HG02610 (cell line): ENCODE measurements around the gene ITGB2.

ENCODE experiments used
- ATAC-seq: cut with Tn5 transposase; IDR thresholded peaks from one replicate; pipeline ENCODE4 v1.9.1; 2021; ENCODE audit warnings: mild to moderate bottlenecking, moderate library complexity; ENCODE audit not compliant: unreplicated experiment

ITGB2 gene

GRCh38 chr21:44871576-44872269 is 49.0 kb downstream of the ITGB2 start:
- ATAC-seq, result no peak

DNA sequence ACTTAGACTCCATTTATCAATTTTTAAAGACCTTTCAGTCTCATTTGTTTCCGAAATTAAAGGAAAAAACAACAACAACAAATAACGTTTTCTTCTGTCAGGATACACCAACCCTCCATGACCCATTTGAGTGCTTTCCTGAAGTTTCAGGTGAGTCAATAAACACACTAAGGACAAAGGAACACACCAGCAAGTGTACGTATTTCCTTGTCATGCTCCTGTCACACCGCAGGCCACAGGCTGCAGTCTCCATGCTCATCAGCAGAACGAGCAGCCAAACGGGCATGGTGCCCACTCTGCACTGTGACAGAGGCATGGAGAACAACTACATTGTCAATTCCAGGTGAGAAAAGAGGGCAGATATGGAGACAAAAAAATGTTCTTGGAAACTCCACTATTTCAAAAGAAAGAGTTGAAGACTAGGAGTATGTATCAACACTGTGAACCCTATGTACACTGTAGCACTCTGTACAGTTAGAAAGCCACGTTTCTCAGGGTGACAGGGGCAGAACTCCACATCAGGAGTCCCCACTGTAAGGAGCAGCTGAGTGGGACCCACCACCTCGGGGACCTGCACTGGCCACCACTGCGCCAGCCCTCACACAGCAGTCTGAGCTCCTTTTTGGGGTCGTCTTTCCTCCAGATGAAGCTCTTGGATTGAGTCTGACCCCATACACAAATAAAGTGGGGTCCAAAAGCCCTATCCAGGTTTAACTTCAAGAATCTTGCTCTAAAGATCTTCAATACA is 49.8 kb downstream of the ITGB2 start:
- no peak for ATAC-seq

DNA sequence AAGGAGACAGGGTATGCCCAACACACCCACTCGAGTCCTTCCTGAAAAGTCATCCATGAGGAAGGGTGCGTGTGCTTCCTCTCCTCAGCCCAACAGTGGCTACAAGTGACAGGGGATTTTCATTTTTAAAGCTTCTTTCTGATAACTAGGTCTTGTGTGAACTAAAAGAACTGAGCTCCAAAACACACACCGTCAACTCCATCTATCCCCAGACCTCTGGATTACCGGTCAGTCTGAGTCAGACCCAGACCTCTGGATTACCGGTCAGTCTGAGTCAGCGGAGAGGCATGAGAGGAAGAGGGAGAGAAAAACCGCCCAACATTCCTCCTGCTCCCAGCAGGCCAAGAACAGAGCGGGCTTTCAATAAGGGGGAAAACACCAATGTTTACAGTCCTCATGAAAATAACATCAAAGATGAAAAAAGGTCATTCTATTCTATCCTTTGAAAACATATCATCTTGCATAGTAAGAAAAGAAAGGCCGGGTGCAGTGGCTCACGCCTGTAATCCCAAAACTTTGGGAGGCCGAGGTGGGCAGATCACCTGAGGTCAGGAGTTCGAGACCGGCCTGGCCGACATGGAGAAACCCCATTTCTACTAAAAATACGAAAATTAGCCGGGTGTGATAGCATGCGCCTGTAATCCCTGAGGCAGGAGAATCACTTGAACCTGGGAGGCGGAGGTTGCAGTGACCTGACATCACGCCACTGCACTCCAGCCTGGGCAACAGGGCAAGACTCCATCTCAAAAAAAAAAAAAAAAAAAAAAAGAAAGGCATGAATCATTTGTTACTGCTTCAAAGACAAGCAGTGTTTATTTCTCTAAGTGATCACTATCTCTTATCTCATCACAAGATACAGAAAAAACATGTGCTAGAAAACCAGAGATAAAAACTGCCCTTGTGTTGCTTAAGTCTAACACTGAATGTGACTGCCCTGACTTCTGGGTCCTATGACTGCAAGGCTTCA is 50.6 kb downstream of the ITGB2 start:
- no peak for ATAC-seq

GRCh38 chr21:44868707-44869106 is 52.0 kb downstream of the ITGB2 start:
- no peak for ATAC-seq

DNA sequence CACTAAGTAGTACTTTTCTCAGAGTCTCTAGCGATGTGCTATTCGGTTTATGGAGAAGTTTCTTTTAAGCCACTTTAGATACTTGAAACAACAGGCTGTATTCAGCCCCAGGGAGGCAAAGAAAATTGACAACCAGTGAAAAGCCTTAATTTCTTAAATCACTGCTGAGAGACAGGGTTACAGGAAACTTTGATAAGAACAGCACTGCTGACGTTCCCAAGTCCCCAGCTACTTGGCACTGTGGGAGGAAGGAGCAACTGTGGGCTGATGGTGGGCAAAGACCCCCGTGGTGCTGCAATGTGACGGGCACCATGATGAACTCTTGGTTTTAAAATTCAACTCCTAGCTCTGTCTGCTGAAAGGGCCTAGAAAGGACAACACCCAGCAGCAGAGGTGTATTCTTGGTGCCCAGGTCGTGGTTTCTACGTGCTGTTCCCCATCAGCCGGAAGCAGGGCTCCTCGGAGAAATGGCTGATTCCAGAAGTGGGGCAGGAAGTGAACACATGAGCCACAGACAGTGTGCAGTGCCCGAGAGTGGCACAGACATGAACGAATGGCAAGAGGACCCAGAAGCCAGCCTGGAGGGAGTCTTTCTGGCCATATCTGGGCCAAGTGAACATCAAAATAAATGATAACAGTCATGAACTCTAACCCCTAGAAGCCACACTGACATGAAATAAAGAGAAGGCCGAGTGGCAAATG is 52.5 kb downstream of the ITGB2 start:
- no peak for ATAC-seq

- no peak for ATAC-seq
Measured at GRCh38 chr21:44867464-44867863, 53.2 kb downstream of the ITGB2 start.

DNA sequence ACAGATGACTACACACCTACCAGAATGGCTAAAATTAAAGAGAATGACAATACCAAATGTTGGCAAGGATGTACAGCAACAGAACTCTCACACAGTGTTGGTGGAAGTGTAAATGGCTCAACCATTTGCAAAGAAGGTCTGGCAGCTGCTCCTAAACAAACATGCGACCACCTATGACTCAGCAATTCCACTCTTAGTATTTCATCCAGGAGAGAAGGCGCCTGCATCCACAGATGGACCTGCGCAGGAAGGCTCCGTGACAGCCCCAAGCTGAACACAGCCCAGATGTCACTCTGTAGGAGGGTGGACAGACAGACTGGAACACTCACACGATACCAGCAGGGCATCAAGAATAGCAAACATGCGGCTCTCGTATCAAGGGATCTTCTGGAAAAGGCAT is 53.9 kb downstream of the ITGB2 start:
- ATAC-seq, result no peak

DNA sequence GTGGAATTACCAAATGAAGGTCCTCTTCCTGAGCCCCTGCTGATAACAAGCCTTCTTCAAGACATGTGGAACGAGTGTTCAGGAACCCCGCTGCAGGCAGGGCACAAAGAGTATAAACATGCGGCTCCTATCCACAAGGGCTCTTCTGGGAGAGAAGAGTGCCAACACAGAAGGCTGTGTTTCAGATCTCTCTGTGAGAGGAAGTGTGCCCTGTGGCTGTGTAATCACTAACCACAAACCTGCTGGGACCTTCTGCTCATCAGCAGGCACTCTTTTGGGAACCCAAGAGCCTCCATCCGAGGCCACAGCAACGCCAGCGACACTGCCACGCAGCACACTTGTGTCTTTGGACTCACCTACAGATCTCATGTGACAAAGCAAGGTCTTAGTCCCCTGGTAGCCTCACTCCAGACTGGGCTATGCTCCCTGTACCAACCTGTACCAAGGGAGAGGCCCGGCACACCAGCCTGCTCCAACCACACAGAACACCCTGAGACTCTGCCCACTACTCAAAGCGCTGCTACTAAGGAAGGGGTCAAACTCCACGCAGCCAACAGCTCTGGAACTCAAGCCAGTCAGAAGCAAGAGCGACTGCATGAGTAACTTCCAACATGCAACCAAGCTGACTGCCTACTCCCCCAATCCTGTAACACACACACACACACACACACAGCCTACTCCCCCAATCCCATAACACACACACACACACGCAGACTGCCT is 55.0 kb downstream of the ITGB2 start:
- no peak for ATAC-seq

DNA sequence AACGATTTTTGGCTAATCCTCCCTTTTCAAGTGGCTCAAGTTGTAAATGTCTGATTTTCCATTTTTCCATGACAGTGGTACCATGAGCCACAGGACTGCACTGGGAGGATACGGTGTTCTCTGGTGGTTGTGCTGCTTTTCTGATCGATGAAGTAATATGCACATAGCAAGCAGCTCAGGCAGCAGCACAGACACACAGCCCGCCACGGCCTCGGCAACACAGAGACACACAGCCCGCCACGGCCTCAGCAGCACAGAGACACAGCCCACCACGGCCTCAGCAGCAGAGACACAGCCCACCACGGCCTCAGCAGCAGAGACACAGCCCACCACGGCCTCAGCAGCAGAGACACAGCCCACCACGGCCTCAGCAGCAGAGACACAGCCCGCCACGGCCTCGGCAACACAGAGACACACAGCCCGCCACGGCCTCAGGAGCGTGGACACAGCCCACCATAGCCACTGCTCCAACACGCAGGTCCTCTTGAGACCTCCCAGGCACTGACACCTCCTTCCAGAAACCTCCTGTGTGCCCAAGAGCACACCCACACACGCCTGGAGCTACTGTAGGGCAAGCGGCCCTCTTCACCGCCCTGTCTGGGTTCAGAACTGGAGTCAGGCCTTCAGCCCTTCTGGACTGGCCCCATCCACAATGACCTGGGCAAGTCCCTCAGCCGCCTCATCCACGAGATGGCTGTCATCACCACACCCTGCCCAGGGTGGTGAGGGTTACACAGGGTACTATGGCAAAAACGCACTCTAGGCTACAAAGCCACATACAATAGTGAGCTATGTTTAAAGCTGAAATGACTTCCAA is 57.6 kb downstream of the ITGB2 start:
- ATAC-seq, result no peak

GRCh38 chr21:44858791-44859190 is 61.9 kb downstream of the ITGB2 start:
- ATAC-seq, result no peak

GRCh38 chr21:44858291-44858690 is 62.4 kb downstream of the ITGB2 start:
- ATAC-seq, result no peak

- no peak for ATAC-seq
Measured at GRCh38 chr21:44857127-44857892, 63.4 kb downstream of the ITGB2 start.

DNA sequence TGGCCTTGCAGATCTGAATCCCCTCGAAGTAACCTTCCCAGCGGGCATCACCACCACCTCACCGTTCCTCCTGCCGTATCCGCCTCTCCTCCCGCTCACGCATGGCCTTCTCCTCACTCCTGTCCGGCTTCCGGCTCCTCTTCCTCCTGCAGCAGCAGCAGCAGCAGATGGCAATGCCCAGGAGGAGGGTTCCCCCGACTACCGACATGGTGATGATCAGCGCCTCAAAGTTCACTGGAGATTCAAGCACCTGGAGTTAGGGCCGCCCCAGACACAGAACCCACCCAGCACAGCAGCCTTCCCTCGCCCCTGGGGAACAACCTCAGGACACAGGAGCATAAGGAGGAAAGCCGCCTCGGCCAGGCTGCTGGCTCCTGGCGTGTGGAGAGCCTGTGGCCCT is 64.6 kb downstream of the ITGB2 start:
- ATAC-seq, result no peak

- no peak for ATAC-seq
Measured at GRCh38 chr21:44855572-44855971, 65.1 kb downstream of the ITGB2 start.

DNA sequence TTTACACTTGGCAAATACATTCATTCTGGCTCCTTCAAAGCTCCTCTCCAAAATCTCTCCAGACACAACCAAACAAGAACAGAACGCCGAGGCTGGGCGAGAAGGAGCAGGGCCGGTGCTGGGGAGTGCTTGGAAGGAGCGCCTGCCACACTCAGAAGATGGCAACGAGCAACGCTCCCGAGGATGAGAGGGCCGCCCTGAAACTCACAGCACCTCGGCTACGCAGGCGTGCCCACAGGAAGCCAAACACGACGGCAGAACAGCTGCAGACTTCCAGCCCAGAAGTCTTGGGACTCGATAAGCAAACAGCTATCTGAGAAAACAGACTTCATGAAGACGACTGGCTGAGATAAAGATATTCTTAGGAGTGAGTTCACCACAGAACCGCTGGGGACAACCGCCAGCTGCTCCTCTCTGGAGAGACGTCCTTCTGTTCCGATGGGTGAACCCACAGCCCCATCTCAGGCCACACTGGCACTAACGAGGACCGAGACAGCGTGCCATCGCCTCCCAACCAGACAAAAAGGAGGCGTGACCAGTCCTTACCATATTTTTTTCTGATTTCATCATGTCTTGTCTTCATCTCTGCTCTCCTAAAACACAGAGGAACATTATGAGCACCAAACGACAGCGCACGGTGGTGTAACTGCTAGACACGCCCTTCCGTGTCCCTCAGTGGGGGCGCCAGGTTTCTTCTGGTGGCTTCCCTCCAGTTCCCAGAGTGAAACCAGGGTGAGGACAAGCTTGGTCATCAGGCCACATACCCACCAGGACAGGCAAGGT is 65.8 kb downstream of the ITGB2 start:
- ATAC-seq, result no peak

- ATAC-seq, result no peak
Measured at GRCh38 chr21:44854391-44854663, 66.4 kb downstream of the ITGB2 start.

DNA sequence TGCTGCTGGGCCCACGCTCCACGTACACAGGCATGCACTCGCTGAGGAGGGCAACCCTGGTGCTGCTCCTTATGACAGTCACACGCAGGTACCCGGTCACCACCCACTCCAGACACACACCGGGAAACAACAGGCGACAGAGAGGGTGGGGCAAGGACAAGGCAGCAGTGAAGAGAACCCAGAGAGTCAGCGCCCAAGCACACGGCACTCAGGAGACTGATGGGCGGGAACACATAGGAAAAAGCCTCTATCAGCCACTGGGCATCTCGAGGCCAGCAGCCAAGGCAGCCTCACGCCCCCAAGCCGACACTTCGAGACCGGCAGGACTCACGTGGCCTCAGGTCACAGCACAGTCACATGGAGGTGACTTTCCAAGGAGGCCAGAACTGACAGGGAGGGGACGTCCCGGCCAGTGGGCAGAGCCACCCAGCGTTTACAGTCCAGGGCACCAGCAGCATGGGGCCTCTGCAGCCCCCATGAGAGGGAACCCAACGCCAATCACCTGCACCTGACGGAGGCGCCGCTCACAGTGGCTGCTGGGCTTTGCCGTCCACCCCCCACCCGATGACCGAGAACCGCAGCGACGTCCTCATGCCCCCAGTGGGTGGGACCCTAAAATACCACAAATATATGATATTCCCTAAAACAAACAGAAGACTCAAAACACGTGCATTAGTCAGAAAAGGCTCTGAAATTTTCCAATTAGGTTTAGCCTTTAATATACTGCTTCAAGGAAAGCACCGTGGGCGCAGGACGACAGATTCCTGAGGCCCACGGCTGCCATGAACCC is 66.9 kb downstream of the ITGB2 start:
- ATAC-seq, result no peak
